GM19467 (cell line): ENCODE data around the gene ZNF212.
"Not testable (repeated sequence)": the region's sequence is repeated elsewhere in the genome, so short reads cannot be mapped to it uniquely, and the experiment has no call there.

ENCODE experiments used
- ATAC-seq: cut with Tn5 transposase; IDR thresholded peaks from one replicate; pipeline ENCODE4 v1.9.1; 2021; ENCODE audit warnings: mild to moderate bottlenecking, moderate library complexity; ENCODE audit not compliant: unreplicated experiment

Gene ZNF212

GRCh38 chr7:149251518-149251917 is 12.1 kb downstream of the ZNF212 start:
- not testable (repeated sequence) for ATAC-seq

DNA sequence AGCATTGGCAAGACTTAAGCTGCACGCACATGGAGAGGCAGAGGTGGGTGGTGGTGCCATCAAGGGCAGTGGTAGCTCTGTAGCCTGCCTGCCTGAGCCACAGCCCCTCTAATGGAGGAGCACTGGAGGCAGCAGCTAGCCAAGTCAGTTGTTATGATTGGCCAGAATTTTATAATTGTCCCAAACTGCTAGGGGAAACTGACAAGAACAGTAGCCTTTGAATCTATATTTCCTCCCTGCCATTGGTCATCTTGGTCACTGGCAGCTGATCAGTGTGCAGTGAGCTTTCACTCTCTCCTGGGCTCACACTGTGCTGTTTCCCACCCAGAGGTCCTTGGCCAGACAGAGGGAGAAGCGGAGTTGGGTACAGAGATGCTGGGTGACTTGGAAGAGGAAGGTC is 12.9 kb downstream of the ZNF212 start:
- ATAC-seq = no peak

GRCh38 chr7:149253665-149254064 is 14.2 kb downstream of the ZNF212 start:
- ATAC-seq = no peak

GRCh38 chr7:149254181-149254858 is 14.9 kb downstream of the ZNF212 start:
- no peak for ATAC-seq

- ATAC-seq = no peak
Observed at GRCh38 chr7:149255174-149255573, 15.7 kb downstream of the ZNF212 start.

- ATAC-seq = no peak
Observed at GRCh38 chr7:149256568-149256967, 17.1 kb downstream of the ZNF212 start.

DNA sequence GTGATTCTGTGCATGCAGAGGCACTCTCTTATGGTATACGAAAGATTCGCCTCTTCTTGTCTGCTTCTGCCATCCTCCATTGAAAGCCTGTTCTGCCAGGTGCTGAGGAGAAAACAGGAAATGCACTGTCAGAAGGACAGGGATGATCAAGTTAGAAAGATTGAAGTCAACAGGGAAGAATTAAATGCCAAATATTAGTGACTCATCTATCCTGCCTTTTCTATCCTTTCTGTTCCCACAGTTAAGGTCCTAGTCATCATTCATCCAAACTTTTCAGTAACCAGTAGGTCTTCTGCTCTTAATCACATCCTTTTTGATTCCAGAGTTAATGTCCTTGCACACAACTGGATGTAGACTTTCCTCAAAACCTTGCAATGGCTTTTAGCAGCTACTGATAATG is 17.7 kb downstream of the ZNF212 start:
- no peak for ATAC-seq

- ATAC-seq = no peak
Observed at GRCh38 chr7:149261316-149261828, 21.9 kb downstream of the ZNF212 start.

DNA sequence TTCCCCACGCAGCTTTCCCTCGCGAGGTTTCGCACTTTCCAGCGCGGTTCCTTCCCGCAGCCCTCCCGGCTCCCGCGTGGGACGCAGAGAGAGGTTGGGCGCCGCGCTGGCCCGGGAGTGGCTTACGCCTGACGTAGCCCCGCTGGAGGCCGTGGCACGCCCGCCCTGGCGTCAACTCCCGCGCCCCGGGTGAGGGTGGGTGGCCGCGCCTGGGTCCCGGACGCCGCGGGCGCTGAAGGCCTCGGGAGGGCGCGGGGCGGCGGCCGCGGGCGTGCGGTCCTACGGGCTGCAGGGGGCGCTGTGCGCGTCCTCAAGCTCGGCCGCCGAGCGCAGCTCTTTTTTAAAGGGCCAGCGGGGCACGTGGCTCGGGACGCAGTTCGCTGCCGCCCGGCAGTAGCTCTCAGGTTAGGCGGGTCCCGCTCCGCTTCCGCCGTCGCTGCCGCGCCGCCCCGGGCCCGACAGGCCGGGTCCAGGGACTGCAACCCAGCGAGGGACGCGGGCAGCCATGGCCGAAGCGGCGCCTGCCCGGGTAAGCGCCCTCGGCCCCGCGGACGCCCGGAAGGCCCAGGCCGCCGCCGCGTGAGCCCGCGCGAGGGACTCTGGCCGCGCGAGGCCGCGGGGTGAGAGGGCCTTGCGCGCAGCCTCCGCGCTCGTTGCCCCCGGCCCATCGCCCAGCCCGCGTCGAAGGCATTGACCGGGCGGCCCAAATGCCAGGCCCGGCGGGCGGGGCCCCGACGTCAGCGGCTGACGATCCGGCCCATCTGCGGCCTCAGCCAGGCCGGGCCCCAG is 22.6 kb downstream of the ZNF212 start, which contains the start of gene ZNF783:
ZNF783 (plus strand) TSS at position 368 of the 789 bp plus-strand sequence; CDS start at position 506, 138 bp downstream.
- ATAC-seq = peak; percentile 87

GRCh38 chr7:149266451-149266850 is 27.0 kb downstream of the ZNF212 start:
- ATAC-seq = no peak

- no peak for ATAC-seq
Observed at GRCh38 chr7:149267733-149268132, 28.3 kb downstream of the ZNF212 start.

DNA sequence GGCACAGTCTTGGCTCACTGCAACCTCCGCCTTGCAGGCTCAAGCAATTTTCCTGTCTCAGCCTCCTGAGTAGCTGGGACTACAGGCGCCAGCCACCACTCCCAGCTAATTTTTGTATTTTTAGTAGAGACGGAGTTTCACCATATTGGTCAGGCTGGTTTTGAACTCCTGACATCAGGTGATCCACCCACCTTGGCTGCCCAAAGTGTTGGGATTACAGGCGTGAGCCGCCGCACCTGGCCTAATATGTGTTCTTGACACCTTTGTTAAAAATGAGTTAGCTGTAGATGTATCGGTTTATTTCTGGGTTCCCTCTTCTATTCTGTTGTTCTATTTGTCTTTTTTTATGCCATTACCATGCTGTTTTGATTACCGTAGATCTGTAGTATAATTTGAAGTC is 35.0 kb downstream of the ZNF212 start:
- ATAC-seq = not testable (repeated sequence)

DNA sequence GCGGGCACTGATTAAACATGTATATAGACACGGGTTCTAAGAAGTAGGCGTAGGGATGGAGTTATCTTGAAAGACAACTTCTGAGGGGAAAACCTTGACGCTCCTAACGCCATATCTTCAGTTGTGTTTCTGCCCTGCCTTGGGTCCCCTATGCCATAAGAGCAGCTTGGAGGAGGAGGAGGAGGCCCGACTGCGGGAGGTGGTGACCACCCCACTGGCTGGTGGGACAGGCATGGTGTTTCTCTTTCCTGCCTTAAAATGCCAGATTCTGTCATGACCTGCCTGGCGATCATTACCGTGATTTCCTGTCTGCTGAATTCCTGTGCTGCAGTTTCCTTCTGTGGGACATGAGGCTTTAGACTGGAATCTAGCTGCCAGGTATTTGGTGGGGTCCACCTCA is 38.4 kb downstream of the ZNF212 start:
- no peak for ATAC-seq

GRCh38 chr7:149278396-149278795 is 38.9 kb downstream of the ZNF212 start:
- no peak for ATAC-seq

GRCh38 chr7:149279111-149279743 is 39.8 kb downstream of the ZNF212 start:
- no peak for ATAC-seq

- no peak for ATAC-seq
Observed at GRCh38 chr7:149280151-149280550, 40.7 kb downstream of the ZNF212 start.

DNA sequence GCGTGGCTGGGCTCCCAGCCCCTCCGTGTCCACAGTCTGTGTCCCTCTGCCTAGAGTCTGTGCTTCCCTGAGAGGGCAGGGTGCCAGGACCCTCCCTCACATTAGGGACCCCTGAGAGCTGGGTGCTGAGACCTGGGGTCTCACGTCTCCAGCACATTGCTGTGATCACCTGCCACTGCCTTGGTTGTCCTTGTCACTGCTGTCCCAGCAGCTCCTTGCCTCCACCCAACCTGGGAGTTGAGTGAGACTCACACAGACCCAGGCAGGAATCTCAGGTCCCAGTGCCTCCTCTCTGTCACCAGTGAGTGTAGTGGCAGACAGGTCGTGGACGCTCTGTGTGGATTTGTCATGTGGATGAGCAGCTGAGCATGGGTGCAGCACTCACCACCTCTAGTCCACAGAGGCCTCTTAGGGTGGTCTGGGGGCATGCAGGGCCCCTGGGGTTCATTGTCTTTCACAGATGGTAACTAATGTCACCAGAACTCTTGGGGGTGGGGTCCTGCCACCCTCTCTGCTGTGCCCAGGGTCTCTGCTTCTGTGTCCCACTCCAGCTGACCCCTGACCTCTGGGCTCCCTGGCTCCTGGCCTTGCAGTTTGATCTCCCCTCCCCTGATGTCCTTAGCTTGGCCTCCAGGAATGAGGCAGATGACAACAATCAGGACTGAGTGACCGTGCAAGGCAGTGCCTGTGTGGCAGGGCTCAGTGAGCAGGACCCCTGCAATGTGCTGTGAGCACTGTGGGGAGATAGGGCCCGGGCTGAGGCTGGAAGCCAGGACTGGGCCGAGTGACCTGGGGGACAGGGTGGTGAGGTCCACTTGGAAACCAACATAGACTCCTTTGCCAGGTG is 41.4 kb downstream of the ZNF212 start:
- no peak for ATAC-seq

DNA sequence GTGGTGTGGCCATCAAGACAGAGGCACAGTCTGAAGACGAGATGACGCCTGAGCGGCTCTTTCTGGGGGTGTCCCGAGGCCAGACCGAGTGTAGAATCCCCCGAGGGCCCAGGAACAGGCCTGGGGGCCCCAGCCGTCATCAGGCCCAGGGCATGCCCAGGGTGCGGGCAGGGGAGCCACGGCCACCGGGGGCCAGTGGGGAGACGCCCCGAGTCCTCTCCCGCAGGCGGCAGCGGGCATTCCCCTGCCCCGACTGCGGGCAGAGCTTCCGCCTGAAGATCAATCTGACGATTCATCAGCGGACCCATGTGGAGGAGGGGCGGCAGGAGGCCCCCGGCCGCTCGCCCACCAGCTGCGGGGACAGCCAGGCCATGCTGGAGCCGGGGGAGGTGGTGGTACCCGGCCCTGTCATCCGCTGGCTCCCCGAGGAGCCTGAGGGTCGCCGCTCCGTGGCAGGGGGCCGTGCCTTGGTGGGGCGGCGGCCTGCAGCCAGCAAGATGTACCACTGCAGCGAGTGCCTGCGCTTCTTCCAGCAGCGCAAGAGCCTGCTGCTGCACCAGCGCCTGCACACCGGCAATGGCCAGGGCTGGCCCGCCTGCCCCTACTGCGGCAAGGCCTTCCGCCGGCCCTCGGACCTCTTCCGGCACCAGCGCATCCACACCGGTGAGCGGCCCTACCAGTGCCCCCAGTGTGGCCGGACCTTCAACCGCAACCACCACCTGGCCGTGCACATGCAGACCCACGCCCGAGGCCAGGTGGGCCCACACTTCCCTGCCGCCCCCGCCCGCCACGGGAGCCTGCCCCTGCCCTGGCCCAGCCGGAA is 42.3 kb downstream of the ZNF212 start:
- ATAC-seq = no peak

DNA sequence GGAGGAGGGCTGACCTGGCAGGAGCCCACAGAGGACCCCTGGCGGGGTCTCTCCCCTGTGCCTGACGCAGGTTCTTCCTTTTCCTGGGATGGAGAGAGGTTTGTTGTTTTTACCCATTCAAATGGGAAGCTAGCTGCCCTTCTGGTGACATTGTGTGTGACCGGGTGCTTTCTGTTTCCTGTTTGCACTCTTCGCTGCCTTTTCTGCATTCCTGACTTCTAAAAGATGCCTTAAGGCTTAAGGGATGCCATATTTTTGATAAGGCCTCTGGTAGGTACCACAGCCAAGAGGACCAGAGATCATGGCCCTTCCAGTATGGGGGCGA is 42.8 kb downstream of the ZNF212 start:
- no peak for ATAC-seq

- ATAC-seq = no peak
Observed at GRCh38 chr7:149283321-149283720, 43.9 kb downstream of the ZNF212 start.
